H1 (cell line): ENCODE data around the gene CAPN10. TPM values are rescaled to one million over a fixed set of nuclear protein-coding genes. Genes with fewer than 3 reads are reported as not detected.

ENCODE experiments used
- CTCF ChIA-PET: fragments of 300-600 bp; sonication (Branson Sonifier 250); formaldehyde crosslinking; loops from one replicate; lab custom pipeline; 2021; ENCODE audit not compliant: partially characterized antibody; lab: Charles Lee
- POLR2A ChIA-PET: fragments of 300-600 bp; sonication (Branson Sonifier 250); formaldehyde crosslinking; loops from one replicate; lab custom pipeline; 2021; ENCODE audit warnings: inconsistent platforms; ENCODE audit not compliant: partially characterized antibody; lab: Charles Lee
- DNase-seq, 2 experiments: peaks; one replicate each; pipeline versions ENCODE4 v3.0.0 to v3.0.0-alpha.2; 2010 to 2022; ENCODE audit warnings: low spot score in 2 of 2, low read depth in 1 of 2, mixed read lengths in 1 of 2
- FAIRE-seq: peaks from 2 replicates; lab custom pipeline; 2011; peaks lifted over from hg19 to GRCh38; lab: Jason Lieb, UNC
- H2AFZ ChIP-seq: 2 replicates; pipeline ENCODE4 v1.8.1; 2012; ENCODE audit warnings: low read length, inconsistent platforms
- H2AK5ac ChIP-seq: 2 replicates; pipeline ENCODE4 v1.6.1; 2013; ENCODE audit warnings: low read depth, low read length
- H2BK120ac ChIP-seq: replicated peaks from 2 replicates; pipeline ENCODE3; 2013; ENCODE audit warnings: low read depth, low read length, inconsistent platforms
- H2BK12ac ChIP-seq: 2 replicates; pipeline ENCODE4 v1.6.1; 2013; ENCODE audit warnings: low read depth, low read length
- H2BK15ac ChIP-seq: 2 replicates; pipeline ENCODE4 v1.6.1; 2013; ENCODE audit warnings: low read length
- H2BK20ac ChIP-seq: 2 replicates; pipeline ENCODE4 v1.6.1; 2013; ENCODE audit warnings: low read length
- H2BK5ac ChIP-seq: 2 replicates; pipeline ENCODE4 v1.6.1; 2013; ENCODE audit warnings: low read depth, low read length
- H3K14ac ChIP-seq: 2 replicates; pipeline ENCODE4 v1.6.1; 2013; ENCODE audit warnings: inconsistent platforms; ENCODE audit not compliant: insufficient read length
- H3K18ac ChIP-seq: 2 replicates; pipeline ENCODE4 v1.6.1; 2013; ENCODE audit warnings: low read length; ENCODE audit errors: extremely low read depth
- H3K23ac ChIP-seq: 2 replicates; pipeline ENCODE4 v1.6.1; 2013; ENCODE audit warnings: inconsistent platforms; ENCODE audit not compliant: insufficient read length
- H3K23me2 ChIP-seq: 2 replicates; pipeline ENCODE4 v1.6.1; 2013; ENCODE audit warnings: low read depth, low read length
- H3K27ac ChIP-seq: 2 replicates; pipeline ENCODE4 v1.6.1; 2011; ENCODE audit warnings: low read depth, low read length, inconsistent platforms
- H3K27me3 ChIP-seq, 4 experiments: replicated peaks in 1 of 4; 1 replicate in 1 of 4; 2 replicates in 3 of 4; pipeline versions ENCODE4 v1.6.1 to v1.8.1; 2011 to 2013; ENCODE audit warnings: low read length in 3 of 4, mild to moderate bottlenecking in 3 of 4, inconsistent platforms in 2 of 4, mixed read lengths in 2 of 4, moderate library complexity in 1 of 4; ENCODE audit not compliant: control insufficient read depth in 3 of 4, insufficient read depth in 3 of 4; ENCODE audit errors: extremely low read depth in 1 of 4
- H3K36me3 ChIP-seq, 4 experiments: 2 replicates each; pipeline versions ENCODE4 v1.6.1 to v1.8.1; 2011 to 2013; ENCODE audit warnings: mild to moderate bottlenecking in 4 of 4, low read length in 3 of 4, moderate library complexity in 2 of 4, control low read depth in 1 of 4, inconsistent platforms in 1 of 4; ENCODE audit not compliant: insufficient read depth in 4 of 4, control insufficient read depth in 2 of 4
- H3K4ac ChIP-seq: replicated peaks from 2 replicates; pipeline ENCODE3; 2013; ENCODE audit warnings: low read length, low read depth, mixed read lengths, inconsistent platforms; ENCODE audit not compliant: insufficient read length
- H3K4me1 ChIP-seq, 4 experiments: replicated peaks in 1 of 4; 1 replicate in 1 of 4; 2 replicates in 3 of 4; pipeline versions ENCODE4 v1.6.1 to v1.8.1; 2011 to 2013; ENCODE audit warnings: low read length in 3 of 4, inconsistent platforms in 2 of 4, mixed read lengths in 1 of 4; ENCODE audit not compliant: insufficient read depth in 4 of 4, control insufficient read depth in 3 of 4
- H3K4me2 ChIP-seq, 2 experiments: 2 replicates each; pipeline versions ENCODE4 v1.6.1 to v1.8.1; 2011 to 2013; ENCODE audit warnings: low read depth in 2 of 2, low read length in 2 of 2, control low read depth in 1 of 2, inconsistent platforms in 1 of 2, mild to moderate bottlenecking in 1 of 2; ENCODE audit not compliant: insufficient read depth in 1 of 2
- H3K4me3 ChIP-seq, 4 experiments: fragments of 200-600, 300-600 bp in 1 of 4; sonication (generic), shearing (Covaris generic), sonication (Bioruptor Twin) in 1 of 4; 2 replicates each; pipeline versions ENCODE4 v1.5.1 to v1.8.1; 2011 to 2016; ENCODE audit warnings: low read length in 4 of 4, low read depth in 3 of 4, control low read depth in 2 of 4, inconsistent platforms in 2 of 4, mild to moderate bottlenecking in 2 of 4, mixed read lengths in 1 of 4, moderate library complexity in 1 of 4; ENCODE audit not compliant: insufficient read depth in 2 of 4; ENCODE audit errors: extremely low read depth in 1 of 4
- H3K56ac ChIP-seq: replicated peaks from 2 replicates; pipeline ENCODE3; 2013; ENCODE audit warnings: low read depth, mild to moderate bottlenecking, mixed read lengths, low read length, inconsistent platforms; ENCODE audit not compliant: insufficient read length
- H3K79me1 ChIP-seq: 2 replicates; pipeline ENCODE4 v1.6.1; 2013; ENCODE audit warnings: low read depth, low read length, control low read depth
- H3K79me2 ChIP-seq, 2 experiments: 2 replicates each; pipeline versions ENCODE4 v1.6.1 to v1.8.1; 2012 to 2013; ENCODE audit warnings: low read length in 2 of 2, mild to moderate bottlenecking in 2 of 2, inconsistent platforms in 1 of 2; ENCODE audit not compliant: insufficient read depth in 2 of 2, control insufficient read depth in 1 of 2
- H3K9ac ChIP-seq, 4 experiments: replicated peaks in 1 of 4; 1 replicate in 1 of 4; 2 replicates in 3 of 4; pipeline versions ENCODE4 v1.6.1 to v1.8.1; 2011 to 2013; ENCODE audit warnings: low read depth in 3 of 4, low read length in 3 of 4, control low read depth in 2 of 4, mild to moderate bottlenecking in 2 of 4, moderate library complexity in 2 of 4, inconsistent platforms in 1 of 4; ENCODE audit errors: extremely low read depth in 1 of 4
- H3K9me3 ChIP-seq, 2 experiments: 2 replicates each; pipeline versions ENCODE4 v1.6.1 to v1.8.1; 2012 to 2013; ENCODE audit warnings: mild to moderate bottlenecking in 2 of 2, moderate library complexity in 2 of 2, control low read depth in 1 of 2, inconsistent platforms in 1 of 2, low read depth in 1 of 2, low read length in 1 of 2, mixed read lengths in 1 of 2; ENCODE audit not compliant: insufficient read depth in 2 of 2
- H4K20me1 ChIP-seq, 2 experiments: replicated peaks in 1 of 2; 2 replicates each; pipeline versions ENCODE3 to v1.8.1; 2011 to 2013; ENCODE audit warnings: inconsistent platforms in 2 of 2, low read length in 2 of 2, mild to moderate bottlenecking in 1 of 2; ENCODE audit not compliant: insufficient read depth in 2 of 2, control insufficient read depth in 1 of 2
- H4K5ac ChIP-seq: 2 replicates; pipeline ENCODE4 v1.6.1; 2013; ENCODE audit warnings: low read length, low read depth, mixed read lengths, inconsistent platforms; ENCODE audit not compliant: insufficient read length
- H4K8ac ChIP-seq: 2 replicates; pipeline ENCODE4 v1.8.0; 2013; ENCODE audit warnings: mild to moderate bottlenecking, moderate library complexity, low read length, inconsistent platforms; ENCODE audit not compliant: insufficient read depth; ENCODE audit errors: extremely low read depth
- H4K91ac ChIP-seq: replicated peaks from 2 replicates; pipeline ENCODE3; 2013; ENCODE audit warnings: low read length, mixed read lengths, inconsistent platforms; ENCODE audit not compliant: insufficient read length
- CBX5 ChIP-seq: fragments of 300-800, 300-1000 bp; sonication (generic); IDR thresholded peaks from 2 replicates; pipeline ENCODE4 v1.7.1; 2016; ENCODE audit warnings: antibody characterized with exemption, low read length, low read depth
- CBX8 ChIP-seq: fragments of 300-800, 300-1000 bp; sonication (generic); IDR thresholded peaks from 2 replicates; pipeline ENCODE4 v1.7.1; 2016; ENCODE audit warnings: low read depth, low read length, borderline replicate concordance
- CREB1 ChIP-seq: IDR thresholded peaks from 2 replicates; pipeline ENCODE4 v1.6.1; 2012; ENCODE audit warnings: inconsistent platforms
- E2F6 ChIP-seq: IDR thresholded peaks from 2 replicates; pipeline ENCODE4 v1.6.1; 2012; ENCODE audit warnings: inconsistent platforms
- EP300 ChIP-seq, 2 experiments: IDR thresholded peaks; 1 replicate in 1 of 2; 2 replicates in 1 of 2; pipeline ENCODE4 v1.6.1; 2011 to 2012; ENCODE audit warnings: low read depth in 2 of 2, low read length in 2 of 2, mild to moderate bottlenecking in 2 of 2, borderline replicate concordance in 1 of 2, inconsistent platforms in 1 of 2, moderate library complexity in 1 of 2
- HDAC6 ChIP-seq: IDR thresholded peaks from one replicate; pipeline ENCODE4 v1.7.1; 2012; ENCODE audit warnings: low read depth, mild to moderate bottlenecking, inconsistent platforms, low read length, moderate library complexity
- MAFK ChIP-seq: IDR thresholded peaks from 2 replicates; pipeline ENCODE4 v1.6.1; 2012; ENCODE audit warnings: low read depth, mild to moderate bottlenecking, improper control_type of control experiment, low read length
- POU5F1 ChIP-seq: IDR thresholded peaks from 2 replicates; pipeline ENCODE4 v1.6.1; 2011; ENCODE audit warnings: low read depth, mild to moderate bottlenecking, low read length, moderate library complexity
- RXRA ChIP-seq: IDR thresholded peaks from 2 replicates; pipeline ENCODE4 v1.6.1; 2011; ENCODE audit warnings: low read depth, mild to moderate bottlenecking, low read length, moderate library complexity; ENCODE audit not compliant: insufficient read depth
- SIN3A ChIP-seq, 2 experiments: IDR thresholded peaks in 1 of 2; conservative IDR thresholded peaks in 1 of 2; 2 replicates each; pipeline ENCODE4 v1.6.1; 2011 to 2012; ENCODE audit warnings: low read length in 2 of 2, improper control_type of control experiment in 1 of 2, low read depth in 1 of 2, mild to moderate bottlenecking in 1 of 2
- SIRT6 ChIP-seq: IDR thresholded peaks from one replicate; pipeline ENCODE4 v1.7.1; 2012; ENCODE audit warnings: low read length, inconsistent platforms
- SRF ChIP-seq: IDR thresholded peaks from 2 replicates; pipeline ENCODE4 v1.6.1; 2011; ENCODE audit warnings: mild to moderate bottlenecking, low read depth, low read length, moderate library complexity
- YY1 ChIP-seq: IDR thresholded peaks from 2 replicates; pipeline ENCODE4 v1.6.1; 2011; ENCODE audit warnings: low read depth, mild to moderate bottlenecking, low read length
- WGBS, 2 experiments: shearing (Covaris generic) in 1 of 2; methylation state at CpG; one replicate each; pipeline versions ENCODE4 v1.1.6 to v1.1.7; 2013 to 2015; ENCODE audit warnings: low lambda C conversion rate in 2 of 2, mixed read lengths in 2 of 2, inconsistent platforms in 1 of 2, low coverage in 1 of 2, missing lambda C conversion rate in 1 of 2; ENCODE audit not compliant: insufficient replicate concordance in 2 of 2, insufficient coverage in 1 of 2, insufficient read length in 1 of 2; ENCODE audit errors: extremely low coverage in 1 of 2, missing lambda C conversion rate in 1 of 2; 5-methylcytosine and 5-hydroxymethylcytosine counted together
- polyA plus RNA-seq, 7 experiments: library from polyadenylated mRNA; depleted of rRNA in 3 of 7; stranded (reverse) in 5 of 7; unstranded in 2 of 7; fragments of >200 nt in 5 of 7; fragments of 200-250 nt in 2 of 7; gene quantifications; 1 replicate in 5 of 7; 2 replicates in 1 of 7; 4 replicates in 1 of 7; pipeline versions ENCODE4 v1.2.1 to v1.2.3, GENCODE V29; 2011 to 2013; ENCODE audit warnings: missing spikeins in 2 of 7, mixed read lengths in 2 of 7
- total RNA-seq: library from RNA; stranded (reverse); fragmentation: NEBNext Ultra II Directional; extraction: Animal tissue kit (Norgen Biotek cat#: 25700); gene quantifications from 2 replicates; pipeline ENCODE4 v1.2.1, GENCODE V29; 2021

Gene CAPN10
- total and polyA plus RNA-seq, 2 of the 8 experiments (the other 6 are each of a cell fraction or from before 2014, with no cell fraction given): 30.7 to 39.8 TPM

- Histone ChIP-seq H3K79me2 (no peaks in the 10 kb centered on the region), H2BK12ac (no peak overlapping the region), H3K9me3 (peaks cover 6 to 11% of the 10 kb centered on the region in 2 experiments; a peak in 2 of 4 replicates), H2AK5ac (no peak overlapping the region), H2BK5ac (no peak overlapping the region), H4K5ac (no peak overlapping the region), H3K23me2 (peaks cover 4% of the 10 kb centered on the region; the same call in 1 of the 2 replicates), H3K9ac (no peak overlapping the region), H4K91ac (no peak overlapping the region), H3K4me2 (no peak overlapping the region), H2BK20ac (no peak overlapping the region), H3K23ac (no peak overlapping the region), H3K18ac (no peak overlapping the region), H4K20me1 (peaks cover 0 to 2% of the 10 kb centered on the region in 2 experiments), H3K79me1 (0 out of 2 replicates have a peak, but pooled peaks cover 2% of the 10 kb centered on the region), H2BK120ac (no peak overlapping the region), H3K4ac (no peak overlapping the region), H2BK15ac (no peak overlapping the region), H3K36me3 (peaks cover 0 to 5% (median 3%) of the 10 kb centered on the region in 4 experiments; a peak in 2 of 8 replicates), H3K4me3 (no peak overlapping the region), H3K27ac (no peak overlapping the region), H2AFZ (no peak overlapping the region), H4K8ac (no peak overlapping the region), H3K4me1 (peaks cover 0 to 14% (median 8%) of the 10 kb centered on the region in 4 experiments; a peak in 5 of 7 replicates), H3K56ac (no peak overlapping the region), H3K27me3 (peaks cover under 1 to 22% (median 13%) of the 10 kb centered on the region in 4 experiments), H3K14ac (no peak overlapping the region)
- FAIRE-seq: no peak
- DNase-seq: no peak
- CTCF ChIA-PET: interaction anchor here (1.1 to 1.3 kb wide), 2 partner anchors 12 to 15 kb away, joined by 3 to 5 read pairs; no protein-coding TSS in a partner anchor
- WGBS, 2 experiments: 94% methylated on average over 7 of the region's 7 CpGs; no CpG with 5 or more reads in 1 of the 2 experiments
- POLR2A ChIA-PET: no interaction called here
- TF ChIP-seq SRF: no peak
- TF ChIP-seq CBX8: no peak
- TF ChIP-seq EP300 (IDR thresholded peaks at IDR 0.05; ENCODE audit: borderline replicate concordance in 1 of 2, low read depth in 2 of 2, low read length in 2 of 2): no peak
- TF ChIP-seq POU5F1: no peak
- TF ChIP-seq HDAC6: no peak
- no peak for TF ChIP-seq CREB1
- TF ChIP-seq RXRA: no peak
- TF ChIP-seq MAFK: no peak
- TF ChIP-seq SIRT6: no peak
- no peak for TF ChIP-seq CBX5
- TF ChIP-seq SIN3A (conservative IDR thresholded peaks at IDR 0.05 in 1 of 2, IDR thresholded peaks at IDR 0.05 in 1 of 2; ENCODE audit: low read depth in 1 of 2, low read length in 2 of 2): no peak
- TF ChIP-seq E2F6: no peak
- no peak for TF ChIP-seq YY1
Observed at GRCh38 chr2:240553956-240554480, 32.5 kb upstream of the CAPN10 start.
